HEK293 (cell line): ENCODE results near the gene BCAP31.

Experiments used
- CTCF ChIA-PET: fragments of 350-600 bp; formaldehyde crosslinking; extraction: SDS; loops from one replicate; lab custom pipeline; 2021; ENCODE audit warnings: antibody characterized with exemption; lab: Yijun Ruan, JAX
- POLR2A ChIA-PET: fragments of 300-600 bp; formaldehyde crosslinking; extraction: SDS; loops from one replicate; lab custom pipeline; 2020; ENCODE audit warnings: antibody characterized with exemption, inconsistent platforms; lab: Yijun Ruan, JAX
- H3K27ac ChIP-seq: fragments of 200-500 bp; sonication (Bioruptor generic); 2 replicates; pipeline ENCODE4 v1.5.1; 2014; ENCODE audit warnings: low read depth, low read length, control low read depth, inconsistent platforms; ENCODE audit errors: extremely low read depth
- H3K36me3 ChIP-seq, 2 experiments: fragments of 200-500 bp in 1 of 2; sonication (Bioruptor generic) in 1 of 2; 1 replicate in 1 of 2; 2 replicates in 1 of 2; pipeline ENCODE4 v1.5.1; 2014 to 2017; ENCODE audit warnings: inconsistent platforms in 2 of 2, low read length in 2 of 2; ENCODE audit not compliant: control insufficient read depth in 2 of 2, insufficient read depth in 1 of 2
- H3K4me1 ChIP-seq: fragments of 200-500 bp; sonication (Bioruptor generic); 2 replicates; pipeline ENCODE4 v1.5.1; 2014; ENCODE audit warnings: mild to moderate bottlenecking, low read length, inconsistent platforms; ENCODE audit not compliant: control insufficient read depth, insufficient read depth
- H3K4me3 ChIP-seq: 2 replicates; pipeline ENCODE4 v1.5.1; 2011; ENCODE audit warnings: low read depth, mild to moderate bottlenecking, control low read depth, low read length, moderate library complexity
- H3K9me3 ChIP-seq: fragments of 200-500 bp; sonication (Bioruptor generic); 2 replicates; pipeline ENCODE4 v1.5.1; 2014; ENCODE audit warnings: low read depth, low read length, inconsistent platforms; ENCODE audit not compliant: control insufficient read depth, insufficient read depth
- ATF2 ChIP-seq: fragments of 450-650 bp; formaldehyde crosslinking; IDR thresholded peaks from 2 replicates; pipeline ENCODE4 v1.5.1; 2016; ENCODE audit warnings: missing biosample characterization, missing genetic modification characterization, low read depth
- SCRT1 ChIP-seq: fragments of 450-650 bp; formaldehyde crosslinking; IDR thresholded peaks from 2 replicates; pipeline ENCODE4 v1.5.1; 2016; ENCODE audit warnings: missing biosample characterization, missing genetic modification characterization, borderline replicate concordance
- SETDB1 ChIP-seq: IDR thresholded peaks from one replicate; pipeline ENCODE4 v1.6.1; 2017; ENCODE audit warnings: mild to moderate bottlenecking, low read length, moderate library complexity, mixed read lengths; ENCODE audit not compliant: insufficient read length
- SP2 ChIP-seq: fragments of 450-650 bp; formaldehyde crosslinking; IDR thresholded peaks from 2 replicates; pipeline ENCODE4 v1.5.1; 2016; ENCODE audit warnings: missing biosample characterization, missing genetic modification characterization
- ZFP69B ChIP-seq: fragments of 450-650 bp; formaldehyde crosslinking; IDR thresholded peaks from 2 replicates; pipeline ENCODE4 v1.5.1; 2016; ENCODE audit warnings: missing biosample characterization, missing genetic modification characterization
- ZNF114 ChIP-seq: fragments of 450-650 bp; formaldehyde crosslinking; IDR thresholded peaks from 2 replicates; pipeline ENCODE4 v1.5.0; 2017; ENCODE audit warnings: missing biosample characterization, missing genetic modification characterization
- ZNF133 ChIP-seq: fragments of 450-650 bp; formaldehyde crosslinking; IDR thresholded peaks from 2 replicates; pipeline ENCODE4 v1.5.1; 2016; ENCODE audit warnings: missing biosample characterization, missing genetic modification characterization
- ZNF140 ChIP-seq: fragments of 450-650 bp; formaldehyde crosslinking; IDR thresholded peaks from 2 replicates; pipeline ENCODE4 v1.5.1; 2016; ENCODE audit warnings: missing biosample characterization, missing genetic modification characterization
- ZNF549 ChIP-seq: fragments of 450-650 bp; IDR thresholded peaks from 2 replicates; pipeline ENCODE4 v1.5.1; 2018; ENCODE audit warnings: missing biosample characterization, missing genetic modification characterization, mild to moderate bottlenecking, inconsistent platforms, moderate library complexity
- ZNF555 ChIP-seq: fragments of 450-650 bp; formaldehyde crosslinking; conservative IDR thresholded peaks from 2 replicates; pipeline ENCODE4 v1.5.1; 2017; ENCODE audit warnings: missing biosample characterization, mild to moderate bottlenecking, missing genetic modification characterization, inconsistent platforms
- ZNF560 ChIP-seq: fragments of 450-650 bp; formaldehyde crosslinking; IDR thresholded peaks from 2 replicates; pipeline ENCODE4 v1.5.1; 2017; ENCODE audit warnings: missing biosample characterization, missing genetic modification characterization, borderline replicate concordance
- ZNF624 ChIP-seq: fragments of 450-650 bp; formaldehyde crosslinking; IDR thresholded peaks from 2 replicates; pipeline ENCODE4 v1.5.1; 2017; ENCODE audit warnings: missing biosample characterization, missing genetic modification characterization
- ZNF626 ChIP-seq: fragments of 450-650 bp; sonication (Bioruptor Pico); formaldehyde crosslinking; IDR thresholded peaks from 2 replicates; pipeline ENCODE4 v1.5.1; 2018; ENCODE audit warnings: missing biosample characterization, missing genetic modification characterization, inconsistent platforms
- ZNF701 ChIP-seq: fragments of 450-650 bp; formaldehyde crosslinking; IDR thresholded peaks from 2 replicates; pipeline ENCODE4 v1.5.1; 2016; ENCODE audit warnings: missing biosample characterization, missing genetic modification characterization
- ZNF76 ChIP-seq: fragments of 450-650 bp; formaldehyde crosslinking; IDR thresholded peaks from 2 replicates; pipeline ENCODE4; 2016; ENCODE audit warnings: low read depth, missing biosample characterization, missing genetic modification characterization, borderline replicate concordance
- ZNF776 ChIP-seq: fragments of 450-650 bp; formaldehyde crosslinking; IDR thresholded peaks from 2 replicates; pipeline ENCODE4 v1.5.0; 2017; ENCODE audit warnings: missing biosample characterization, missing genetic modification characterization, borderline replicate concordance
- TF ChIP-seq, protein P1 (sequence below): fragments of 450-650 bp; formaldehyde crosslinking; IDR thresholded peaks from 2 replicates; pipeline ENCODE4 v1.5.1; 2016; ENCODE audit warnings: missing biosample characterization, missing genetic modification characterization
- TF ChIP-seq, protein P2 (sequence below): fragments of 450-650 bp; formaldehyde crosslinking; IDR thresholded peaks from 2 replicates; pipeline ENCODE4 v1.5.1; 2016; ENCODE audit warnings: missing biosample characterization, missing genetic modification characterization

BCAP31 gene

GRCh38 chrX:153739754-153740486 is 15.7 kb upstream of the BCAP31 start:
- TF ChIP-seq, protein P1, sequence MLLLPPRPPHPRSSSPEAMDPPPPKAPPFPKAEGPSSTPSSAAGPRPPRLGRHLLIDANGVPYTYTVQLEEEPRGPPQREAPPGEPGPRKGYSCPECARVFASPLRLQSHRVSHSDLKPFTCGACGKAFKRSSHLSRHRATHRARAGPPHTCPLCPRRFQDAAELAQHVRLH, result no peak
- TF ChIP-seq SCRT1 (no peak), ZNF133 (tag by site-specific recombination) (no peak)
- TF ChIP-seq, all 188 proteins: peak for 0
- Histone ChIP-seq H3K36me3 (peaks cover 0 to 25% of the 10 kb centered on the region in 2 experiments; a peak in 1 of 3 replicates), H3K9me3 (no peaks in the 10 kb centered on the region), H3K27ac (no peak overlapping the region), H3K4me1 (no peaks in the 10 kb centered on the region), H3K4me3 (no peak overlapping the region)
- CTCF ChIA-PET, result interaction anchor here (0.7 kb wide), 1 partner anchor 32 kb away, joined by 3 read pairs; no protein-coding TSS in a partner anchor
- POLR2A ChIA-PET, result no interaction called here

DNA sequence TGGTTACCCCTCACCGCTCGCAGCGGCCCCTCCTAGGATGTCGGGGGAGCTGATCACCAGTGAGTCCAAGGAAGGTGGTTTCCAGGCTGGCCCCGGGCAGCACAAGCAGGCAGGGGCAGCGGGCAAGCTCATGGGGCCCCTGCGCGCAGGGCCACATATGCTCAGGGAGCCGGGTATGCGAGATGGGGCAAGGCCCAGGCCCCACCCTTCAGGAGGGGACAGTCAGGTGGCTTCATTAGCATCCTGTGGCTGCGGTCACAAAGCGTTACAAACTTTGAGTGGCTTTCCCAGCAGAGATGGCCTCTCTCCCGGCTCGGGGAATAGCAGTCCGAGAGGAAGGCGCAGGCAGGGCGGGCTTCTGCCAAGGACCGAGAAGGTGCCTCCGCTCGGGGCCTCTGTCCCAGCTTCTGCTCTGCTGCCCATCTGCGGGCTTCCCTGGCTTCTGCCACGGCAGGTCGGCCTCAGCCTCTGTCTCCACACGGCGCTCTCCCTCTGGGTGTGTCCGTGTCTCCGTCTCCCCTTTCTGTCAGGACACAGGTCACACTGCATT is 13.9 kb upstream of the BCAP31 start:
- ChIA-PET CTCF (interaction anchor here (0.6 kb wide), 1 partner anchor 232 kb away, joined by 3 read pairs; no protein-coding TSS in a partner anchor), POLR2A (no interaction called here)
- no peak for TF ChIP-seq ZNF701
- no peak for TF ChIP-seq SP2 (tag by site-specific recombination)
- TF ChIP-seq ATF2 (tag by site-specific recombination), result no peak
- no peak for TF ChIP-seq ZNF114
- no peak for TF ChIP-seq ZNF624 (tag by site-specific recombination)
- TF ChIP-seq, protein P2, sequence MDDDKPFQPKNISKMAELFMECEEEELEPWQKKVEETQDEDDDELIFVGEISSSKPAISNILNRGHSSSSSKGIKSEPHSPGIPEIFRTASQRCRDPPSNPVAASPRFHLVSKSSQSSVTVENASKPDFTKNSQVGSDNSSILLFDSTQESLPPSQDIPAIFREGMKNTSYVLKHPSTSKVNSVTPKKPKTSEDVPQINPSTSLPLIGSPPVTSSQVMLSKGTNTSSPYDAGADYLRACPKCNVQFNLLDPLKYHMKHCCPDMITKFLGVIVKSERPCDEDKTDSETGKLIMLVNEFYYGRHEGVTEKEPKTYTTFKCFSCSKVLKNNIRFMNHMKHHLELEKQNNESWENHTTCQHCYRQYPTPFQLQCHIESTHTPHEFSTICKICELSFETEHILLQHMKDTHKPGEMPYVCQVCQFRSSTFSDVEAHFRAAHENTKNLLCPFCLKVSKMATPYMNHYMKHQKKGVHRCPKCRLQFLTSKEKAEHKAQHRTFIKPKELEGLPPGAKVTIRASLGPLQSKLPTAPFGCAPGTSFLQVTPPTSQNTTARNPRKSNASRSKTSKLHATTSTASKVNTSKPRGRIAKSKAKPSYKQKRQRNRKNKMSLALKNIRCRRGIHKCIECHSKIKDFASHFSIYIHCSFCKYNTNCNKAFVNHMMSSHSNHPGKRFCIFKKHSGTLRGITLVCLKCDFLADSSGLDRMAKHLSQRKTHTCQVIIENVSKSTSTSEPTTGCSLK (tag by site-specific recombination), result no peak
- TF ChIP-seq ZNF626 (tag by site-specific recombination), result no peak
- TF ChIP-seq ZNF549 (tag by site-specific recombination), result no peak
- TF ChIP-seq ZNF76 (tag by site-specific recombination), result no peak
- TF ChIP-seq ZNF776 (tag by site-specific recombination), result no peak
- no peak for TF ChIP-seq ZFP69B (tag by site-specific recombination)
- no peak for TF ChIP-seq SETDB1
- TF ChIP-seq ZNF560 (tag by site-specific recombination), result no peak
- TF ChIP-seq ZNF140 (tag by site-specific recombination), result no peak
- TF ChIP-seq ZNF555 (tag by site-specific recombination), result no peak
- H3K9me3 ChIP-seq, result no peaks in the 10 kb centered on the region
- peaks cover 0 to 25% of the 10 kb centered on the region in 2 experiments; a peak in 1 of 3 replicates for H3K36me3 ChIP-seq
- no peak overlapping the region for H3K27ac ChIP-seq
- H3K4me3 ChIP-seq, result no peak overlapping the region
- H3K4me1 ChIP-seq, result no peaks in the 10 kb centered on the region
